B cell (primary cell): ENCODE data around the gene NUDT3.

Source experiments
- EZH2 ChIP-seq: IDR thresholded peaks from 2 replicates; pipeline ENCODE4 v1.6.1; 2012; ENCODE audit warnings: borderline replicate concordance, low read depth, mild to moderate bottlenecking, moderate library complexity, low read length; ENCODE audit not compliant: insufficient read depth, poor library complexity, severe bottlenecking
- TF ChIP-seq, protein P1 (sequence below): fragments of 200-600 bp; IDR thresholded peaks from one replicate; pipeline ENCODE4 v1.8.0; 2022; ENCODE audit warnings: antibody characterized with exemption, mild to moderate bottlenecking

DNA sequence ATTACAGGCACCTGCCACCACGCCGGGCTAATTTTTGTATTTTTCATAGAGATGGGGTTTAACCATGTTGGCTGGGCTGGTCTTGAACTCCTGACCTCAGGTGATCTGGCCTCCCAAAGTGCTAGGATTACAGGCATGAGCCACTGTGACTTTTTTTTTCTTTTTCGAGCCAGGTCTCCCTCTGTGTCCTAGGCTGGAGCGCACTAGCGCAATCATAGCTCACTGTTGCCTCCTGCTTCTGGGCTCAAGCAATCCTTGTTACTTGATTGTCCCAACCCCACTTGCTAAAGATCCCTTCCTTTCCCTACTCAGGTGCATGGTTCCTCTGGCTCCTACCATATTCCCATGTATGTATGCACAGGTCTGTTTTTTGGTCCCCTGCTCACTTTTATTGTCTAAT lies 116.3 kb downstream of the NUDT3 start:
- TF ChIP-seq, protein P1, sequence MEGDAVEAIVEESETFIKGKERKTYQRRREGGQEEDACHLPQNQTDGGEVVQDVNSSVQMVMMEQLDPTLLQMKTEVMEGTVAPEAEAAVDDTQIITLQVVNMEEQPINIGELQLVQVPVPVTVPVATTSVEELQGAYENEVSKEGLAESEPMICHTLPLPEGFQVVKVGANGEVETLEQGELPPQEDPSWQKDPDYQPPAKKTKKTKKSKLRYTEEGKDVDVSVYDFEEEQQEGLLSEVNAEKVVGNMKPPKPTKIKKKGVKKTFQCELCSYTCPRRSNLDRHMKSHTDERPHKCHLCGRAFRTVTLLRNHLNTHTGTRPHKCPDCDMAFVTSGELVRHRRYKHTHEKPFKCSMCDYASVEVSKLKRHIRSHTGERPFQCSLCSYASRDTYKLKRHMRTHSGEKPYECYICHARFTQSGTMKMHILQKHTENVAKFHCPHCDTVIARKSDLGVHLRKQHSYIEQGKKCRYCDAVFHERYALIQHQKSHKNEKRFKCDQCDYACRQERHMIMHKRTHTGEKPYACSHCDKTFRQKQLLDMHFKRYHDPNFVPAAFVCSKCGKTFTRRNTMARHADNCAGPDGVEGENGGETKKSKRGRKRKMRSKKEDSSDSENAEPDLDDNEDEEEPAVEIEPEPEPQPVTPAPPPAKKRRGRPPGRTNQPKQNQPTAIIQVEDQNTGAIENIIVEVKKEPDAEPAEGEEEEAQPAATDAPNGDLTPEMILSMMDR, result no peak
- TF ChIP-seq EZH2, result no peak
